Posterior cingulate gyrus (tissue), 11 donors: ENCODE measurements around the gene BCR.
"Not testable (repeated sequence)": the region's sequence is repeated elsewhere in the genome, so short reads cannot be mapped to it uniquely, and the experiment has no call there.

Experiments
- DNase-seq, 10 donors: peaks; one replicate each; pipeline versions ENCODE4 v3.0.0 to v3.0.0-alpha.2; 2020 to 2021; ENCODE audit warnings: mixed read lengths in 3 of 10
- intact Hi-C: fragments of 100-400 bp; cut with DNase I; formaldehyde crosslinking; loops from one replicate; pipeline ENCODE4 v1.15.1; 2023

Gene BCR

DNA sequence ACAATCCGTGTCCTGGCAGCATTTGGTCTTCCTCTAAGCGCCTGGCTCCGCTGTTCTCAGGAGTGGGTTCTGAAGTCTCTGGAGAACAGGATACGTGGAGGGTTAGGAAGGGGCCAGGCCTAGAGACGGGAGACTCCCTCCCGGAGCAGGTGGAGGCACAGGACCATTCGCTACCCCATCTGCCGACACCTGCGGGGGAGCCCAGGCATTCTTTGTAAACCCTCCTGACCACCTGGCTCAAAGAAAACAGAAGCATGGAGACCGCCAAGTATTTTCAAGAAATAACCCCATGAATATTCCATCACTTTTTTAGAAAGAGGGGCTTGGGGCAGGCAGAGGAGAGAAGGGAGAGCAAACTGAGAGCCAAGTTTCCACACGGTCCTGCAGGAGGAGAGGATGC, 136.3 kb downstream of the BCR start:
- not testable (repeated sequence) for DNase-seq
- intact Hi-C loops: loop anchor here (5.0 kb wide), 1 partner anchor 221 kb away; no protein-coding TSS in a partner anchor

DNA sequence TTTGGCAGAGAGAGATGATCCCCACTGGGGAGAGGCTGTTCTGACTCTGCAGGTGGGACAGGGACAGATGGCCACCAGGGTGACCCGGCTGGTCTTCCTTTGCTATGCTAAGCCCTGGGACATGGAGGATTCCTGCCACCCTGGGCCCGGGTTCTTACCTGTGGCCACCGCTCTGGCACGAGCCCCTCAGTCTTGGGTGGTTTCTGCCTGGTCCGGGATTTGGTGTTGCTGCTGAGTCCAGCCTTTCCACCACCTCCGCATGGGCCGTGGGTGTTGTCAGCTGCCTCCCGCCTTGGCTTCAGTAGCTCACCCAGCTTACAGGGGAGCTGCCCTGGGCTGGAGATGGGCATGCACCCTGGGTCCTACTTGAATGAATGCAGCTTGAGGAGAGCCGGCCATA, 138.0 kb downstream of the BCR start:
- intact Hi-C loops: loop anchor here (5.0 kb wide), 1 partner anchor 219 kb away; no protein-coding TSS in a partner anchor
- peak in 1 of 10 donors; percentile 69 for DNase-seq

DNA sequence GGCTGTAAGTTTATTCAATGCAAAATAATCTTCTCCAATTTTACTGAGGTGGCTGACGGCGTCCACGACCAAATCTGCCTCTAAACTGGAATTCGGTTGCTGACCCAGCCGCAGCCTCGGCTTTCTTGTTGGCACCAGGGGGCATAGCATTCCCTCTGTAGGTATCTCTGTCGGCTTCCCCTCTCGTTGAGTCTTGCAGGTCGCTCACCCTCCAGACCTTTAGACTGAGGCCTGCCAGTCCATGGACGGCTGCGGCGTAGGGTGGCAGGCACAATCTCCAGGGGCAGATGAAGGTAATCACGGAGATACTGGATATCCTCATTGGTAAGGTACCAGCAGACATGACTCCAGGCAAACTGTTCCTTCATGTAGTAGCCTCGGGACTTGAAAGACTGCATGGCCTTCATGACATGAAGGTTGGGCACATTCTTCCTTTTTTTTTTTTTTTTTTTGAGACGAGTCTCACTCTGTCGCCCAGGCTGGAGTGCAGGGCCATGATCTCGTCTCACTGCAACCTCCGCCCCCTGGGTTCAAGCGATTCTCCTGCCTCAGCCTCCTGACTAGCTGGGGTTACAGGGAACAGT, 142.3 kb downstream of the BCR start:
- intact Hi-C loops: not testable (repeated sequence)
- DNase-seq: peak in 1 of 10 donors; percentile 62

DNA sequence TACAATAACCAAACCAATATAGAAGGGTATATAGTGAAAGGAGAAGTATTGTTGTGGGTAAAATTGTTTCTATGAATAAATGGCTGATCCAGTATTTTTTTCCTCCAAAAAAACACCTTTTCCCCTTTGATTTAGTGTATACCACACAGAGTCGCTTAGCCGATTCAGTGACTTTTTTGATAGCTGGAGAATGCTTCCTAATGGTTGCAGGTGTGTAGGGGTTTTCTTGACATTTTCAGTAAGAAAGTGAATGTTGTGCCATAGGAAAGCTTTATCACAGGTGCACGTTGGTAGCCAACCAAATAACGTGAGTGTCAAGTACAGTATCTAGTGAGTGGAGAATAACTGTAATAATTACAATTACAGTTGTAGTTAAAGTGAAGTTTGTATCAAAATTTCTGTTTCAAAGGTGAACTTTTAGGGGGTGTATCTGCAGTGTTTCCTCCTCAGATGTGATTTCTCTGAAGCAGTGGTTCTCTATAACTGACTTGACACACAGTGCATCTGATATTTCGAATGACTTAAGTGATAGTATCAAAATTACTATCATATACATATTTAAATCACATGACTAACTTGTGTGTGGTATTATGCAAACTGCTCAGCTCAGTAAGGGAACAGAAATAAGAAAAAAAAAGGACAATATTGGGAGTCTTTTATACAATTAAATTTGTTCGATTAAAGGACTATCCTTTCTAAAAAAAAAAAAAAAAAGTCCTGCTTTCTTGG, 143.8 kb downstream of the BCR start:
- DNase-seq, intact Hi-C loops: not testable (repeated sequence)

DNA sequence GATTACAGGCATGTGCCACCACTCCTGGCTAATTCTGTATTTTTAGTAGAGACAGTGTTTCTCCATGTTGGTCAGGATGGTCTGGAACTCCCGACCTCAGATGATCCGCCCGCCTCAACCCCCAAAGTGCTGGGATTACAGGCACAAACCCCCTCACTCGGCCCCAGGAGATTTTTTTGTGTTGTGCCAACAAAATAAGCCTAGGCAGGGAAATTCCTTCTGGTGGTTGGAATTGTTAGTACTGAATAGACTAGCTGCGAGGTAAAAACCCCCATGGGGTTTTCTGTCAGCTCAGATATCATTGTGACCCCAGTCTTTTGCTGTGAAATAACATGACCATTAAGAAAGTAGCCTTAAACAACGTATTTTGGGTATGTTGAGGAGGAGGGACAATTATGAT, 144.9 kb downstream of the BCR start:
- DNase-seq: no peak
- intact Hi-C loops: no loop called here

DNA sequence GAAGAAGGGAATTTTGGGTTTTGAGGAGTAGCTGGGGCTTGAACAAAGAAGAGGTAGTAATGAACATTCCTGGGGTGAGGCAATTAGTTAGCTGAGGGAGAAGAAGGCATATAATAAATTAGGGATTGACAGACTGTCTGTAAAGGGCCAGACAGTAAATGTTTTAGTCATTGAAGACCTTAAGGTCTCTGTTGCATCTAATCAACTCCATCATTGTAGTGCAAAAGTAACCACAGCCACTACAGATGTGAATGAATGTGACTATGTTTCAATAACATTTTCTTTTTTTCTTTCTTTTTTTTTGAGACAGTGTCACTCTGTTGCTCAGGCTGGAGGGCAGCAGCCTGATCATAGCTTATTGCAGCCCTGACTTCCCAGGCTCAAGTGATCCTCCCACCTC, 153.5 kb downstream of the BCR start:
- DNase-seq, intact Hi-C loops: not testable (repeated sequence)

DNA sequence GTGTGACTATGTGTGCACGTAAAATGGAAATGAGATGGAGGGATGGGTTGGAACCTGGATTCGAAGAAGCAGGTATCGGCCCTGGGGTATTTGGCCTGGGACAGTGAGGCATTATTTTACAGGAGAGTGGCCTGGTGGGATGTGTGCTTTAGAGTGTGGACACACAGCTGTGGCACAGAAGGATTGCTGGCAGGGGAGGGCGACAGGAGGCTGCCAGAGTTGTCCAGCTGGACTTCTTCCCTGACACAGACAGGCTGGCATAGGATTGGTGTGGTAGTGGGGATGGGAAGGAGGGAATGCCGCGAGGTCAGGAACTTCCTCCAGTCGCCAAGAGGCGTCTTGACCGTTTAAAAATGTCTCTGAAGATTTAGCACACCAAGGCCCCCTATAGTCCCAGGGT, 157.4 kb downstream of the BCR start:
- DNase-seq, intact Hi-C loops: not testable (repeated sequence)

DNA sequence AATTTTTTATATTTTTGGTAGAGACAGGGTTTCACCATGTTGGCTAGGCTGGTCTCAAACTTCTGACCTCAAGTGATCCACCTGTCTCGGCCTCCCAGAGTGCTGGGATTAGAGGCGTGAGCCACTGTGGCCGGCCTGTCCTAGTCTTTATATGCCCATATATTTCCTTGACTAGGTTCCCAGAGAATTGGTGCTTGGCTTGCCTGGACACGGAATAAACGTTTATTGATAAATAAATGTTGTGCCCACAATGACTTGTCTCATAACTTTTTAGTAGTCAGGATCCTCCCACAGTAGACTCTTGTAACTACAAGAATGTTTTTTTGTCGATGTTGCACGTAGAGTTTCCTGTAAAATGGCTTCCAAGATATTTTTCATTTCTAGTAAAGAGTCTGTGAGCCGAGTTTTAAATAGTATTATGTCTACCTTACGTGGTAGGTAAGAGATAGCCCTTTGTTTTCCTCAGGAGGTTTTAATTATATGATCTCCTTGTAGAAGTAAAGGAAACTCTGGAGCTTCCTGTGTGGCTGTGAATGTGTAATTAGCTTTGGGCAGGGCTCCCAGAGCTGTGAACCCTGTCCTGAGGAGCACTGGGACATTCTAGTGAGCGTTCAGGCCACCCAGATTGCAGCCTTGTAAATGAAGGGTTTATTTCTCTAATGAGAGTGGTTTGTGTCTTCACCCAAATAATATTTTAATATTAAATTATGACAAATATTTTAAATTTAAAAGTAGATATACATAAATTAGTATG, 161.8 kb downstream of the BCR start:
- DNase-seq, intact Hi-C loops: not testable (repeated sequence)

DNA sequence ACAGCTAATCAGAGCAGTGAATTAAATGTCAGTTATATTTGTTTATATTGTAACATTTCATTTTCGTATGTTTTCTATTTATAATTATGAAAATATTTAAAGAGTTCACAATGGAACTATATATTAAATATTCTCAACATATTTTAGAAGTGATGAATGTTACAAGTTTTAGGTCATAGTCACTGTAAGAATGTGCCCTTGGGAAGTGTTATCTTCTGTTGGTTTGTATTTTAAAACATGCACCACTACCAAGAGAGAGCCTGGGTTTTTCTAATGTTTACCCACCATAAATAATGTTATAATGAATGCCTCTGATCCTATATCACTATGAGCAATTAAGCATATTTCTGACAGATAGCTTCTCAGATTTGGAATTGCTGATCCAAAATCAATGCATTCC, 171.0 kb downstream of the BCR start:
- intact Hi-C loops: no loop called here
- DNase-seq: no peak

DNA sequence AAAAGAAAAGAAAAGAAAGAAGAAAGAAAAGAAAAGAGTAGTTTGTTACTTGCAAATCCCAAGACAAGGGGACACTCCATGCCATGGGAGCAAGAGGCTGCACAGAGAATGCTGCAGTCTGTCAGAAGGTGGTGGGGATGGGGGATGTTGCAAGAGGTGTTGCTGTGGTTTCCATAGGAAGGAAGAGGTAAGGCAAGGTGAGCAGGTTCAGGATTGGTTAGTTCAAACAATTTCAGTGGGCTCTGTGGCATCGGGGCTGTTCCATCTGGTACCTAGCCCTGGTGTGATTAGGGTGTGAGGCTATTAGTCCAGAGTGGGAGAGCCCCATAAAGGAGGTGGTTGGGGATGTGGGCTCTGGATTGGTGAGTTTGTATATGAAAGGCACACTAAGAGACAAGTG, 172.7 kb downstream of the BCR start:
- intact Hi-C loops: no loop called here
- DNase-seq: no peak

DNA sequence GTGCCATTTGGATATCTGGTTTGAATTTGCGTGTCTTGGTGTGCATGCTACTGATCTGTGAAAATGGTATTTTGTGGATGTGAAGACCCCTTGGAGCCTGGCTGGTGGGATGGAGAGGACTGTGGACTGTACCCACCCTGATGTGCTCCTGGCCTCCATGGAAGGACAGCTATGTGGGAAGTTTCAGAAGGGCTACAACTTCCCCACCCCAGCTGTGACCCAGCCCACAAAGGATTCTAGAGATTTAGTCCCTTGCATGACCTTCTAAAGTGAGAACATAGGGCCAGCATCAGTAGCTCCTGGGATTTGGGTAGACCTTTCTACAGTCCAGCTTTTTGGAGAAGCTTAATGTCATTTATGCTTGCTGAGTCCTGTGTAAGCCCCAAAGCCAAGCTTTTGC, 173.4 kb downstream of the BCR start:
- intact Hi-C loops: no loop called here
- DNase-seq: no peak

DNA sequence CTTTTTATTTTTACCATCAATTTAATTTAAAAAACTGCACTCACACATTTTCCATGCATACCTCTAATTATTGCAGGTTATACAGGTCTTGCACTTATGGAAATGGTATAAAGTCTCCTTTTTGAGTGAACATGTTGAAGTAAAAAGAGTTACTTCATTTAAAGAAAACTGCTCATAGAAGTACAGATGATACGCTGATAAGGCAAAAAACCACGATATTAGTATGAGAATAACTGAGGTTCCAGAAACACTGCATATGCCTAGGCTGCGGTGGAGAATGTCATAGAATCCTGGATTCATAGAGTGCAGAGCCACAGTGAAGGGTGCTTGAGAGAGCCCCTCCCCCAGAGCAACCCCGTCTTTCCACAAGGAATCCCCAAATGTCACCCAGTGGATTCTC, 175.8 kb downstream of the BCR start:
- DNase-seq: no peak
- intact Hi-C loops: no loop called here

DNA sequence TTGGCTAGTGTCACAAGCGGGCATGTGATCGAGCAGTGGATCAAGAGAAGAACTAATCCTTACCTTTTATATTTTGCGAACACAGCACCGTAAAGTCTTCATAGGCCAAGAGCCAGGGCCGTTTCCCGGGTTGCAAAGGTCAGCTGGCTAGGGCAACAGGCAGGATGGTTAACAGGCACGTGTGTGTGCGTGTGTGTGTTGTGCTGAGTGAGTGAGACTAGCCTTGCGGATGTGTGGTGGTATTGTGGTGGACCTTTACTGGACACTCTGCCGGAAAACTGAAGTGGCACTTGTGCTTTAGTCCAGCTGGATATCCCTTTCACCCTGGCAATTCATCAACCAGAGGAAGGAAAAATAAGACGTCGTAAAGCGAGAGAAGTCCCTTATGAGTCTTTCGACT, 176.7 kb downstream of the BCR start:
- intact Hi-C loops: no loop called here
- DNase-seq: no peak

DNA sequence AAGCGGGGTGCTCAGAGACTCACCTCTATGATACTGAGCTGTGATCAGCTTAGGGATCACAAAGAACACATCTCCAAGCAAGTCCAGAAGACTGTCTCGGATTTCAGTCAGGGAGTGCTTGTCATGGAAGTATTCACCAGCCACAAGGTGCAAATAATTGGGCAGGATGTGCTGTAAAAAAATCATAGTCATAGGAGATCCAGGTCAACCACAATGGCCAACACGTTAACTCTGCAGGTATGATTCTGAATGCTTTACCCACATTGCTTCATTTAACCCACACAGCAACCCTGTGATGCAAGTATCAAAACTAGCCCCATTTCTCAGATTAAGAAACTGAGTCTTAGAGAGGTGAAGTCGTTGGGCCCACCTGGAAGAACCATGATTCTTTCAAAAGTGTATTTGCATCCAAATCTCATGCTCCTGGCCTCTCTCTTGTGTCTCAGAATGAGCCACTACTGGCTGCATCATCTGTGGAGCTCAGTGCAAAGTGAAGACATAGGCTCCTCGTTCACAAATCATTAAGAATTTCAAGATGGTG, 179.3 kb downstream of the BCR start:
- intact Hi-C loops: no loop called here
- no peak for DNase-seq

DNA sequence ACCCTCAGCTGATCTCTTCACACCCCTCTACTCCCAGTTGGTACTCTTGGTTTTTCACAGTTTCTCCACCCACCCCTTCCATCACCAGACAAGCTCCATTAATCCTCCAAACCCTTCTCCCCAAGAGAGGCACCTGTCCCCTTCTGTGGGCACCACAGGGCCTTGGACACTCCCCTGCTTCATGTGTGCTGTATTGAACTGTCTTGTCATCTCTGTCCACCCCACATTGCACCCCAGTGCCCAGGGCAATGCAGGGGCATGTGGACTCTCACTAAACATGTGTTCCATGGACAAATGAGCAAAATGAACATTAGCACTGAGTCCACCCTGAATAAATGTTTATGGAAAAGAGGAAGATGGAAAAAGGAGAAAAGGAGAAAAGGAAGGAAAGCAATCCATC, 181.4 kb downstream of the BCR start:
- intact Hi-C loops: no loop called here
- peak in 1 of 10 donors; percentile 29 for DNase-seq

DNA sequence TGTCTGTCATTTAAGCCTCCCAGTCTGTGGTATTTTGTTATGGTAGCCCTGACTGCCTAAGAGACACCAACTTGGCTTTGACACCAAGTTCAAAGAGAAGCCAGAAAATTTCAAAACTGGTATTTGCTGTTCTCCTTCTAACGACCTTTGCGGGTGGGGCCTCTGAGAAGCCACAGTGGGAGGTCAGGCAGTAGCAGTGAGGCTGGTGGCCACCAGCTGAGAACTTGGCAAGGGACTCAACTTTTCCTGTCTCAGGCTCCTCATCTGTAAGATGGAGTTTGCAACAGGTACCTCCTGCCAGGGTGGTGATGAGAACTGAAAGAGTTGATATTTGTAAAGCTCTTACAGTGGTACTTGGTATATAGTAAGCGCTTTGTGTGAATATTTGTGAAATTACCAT, 183.4 kb downstream of the BCR start:
- intact Hi-C loops: no loop called here

DNA sequence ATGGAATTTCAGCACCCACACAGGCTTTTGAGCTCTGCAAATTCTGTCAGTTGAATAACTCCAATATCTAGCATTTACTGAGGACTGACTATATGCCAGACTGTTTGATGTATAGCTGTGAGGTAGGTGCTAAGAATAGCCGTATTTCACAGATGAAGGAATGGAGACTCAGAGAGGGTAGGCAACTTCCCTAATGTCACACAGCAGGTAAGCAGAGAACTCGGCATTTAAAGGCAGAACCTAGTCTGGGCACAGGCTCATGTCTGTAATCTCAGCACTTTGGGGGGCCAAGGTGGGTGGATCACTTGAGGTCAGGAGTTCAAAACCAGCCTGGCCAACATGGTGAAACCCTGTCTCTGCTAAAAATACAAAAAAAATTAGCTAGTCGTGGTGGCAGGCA, 184.1 kb downstream of the BCR start:
- intact Hi-C loops: no loop called here

More for the DNA sequence above, 183.4 kb downstream of the BCR start:
- DNase-seq: no peak

DNA sequence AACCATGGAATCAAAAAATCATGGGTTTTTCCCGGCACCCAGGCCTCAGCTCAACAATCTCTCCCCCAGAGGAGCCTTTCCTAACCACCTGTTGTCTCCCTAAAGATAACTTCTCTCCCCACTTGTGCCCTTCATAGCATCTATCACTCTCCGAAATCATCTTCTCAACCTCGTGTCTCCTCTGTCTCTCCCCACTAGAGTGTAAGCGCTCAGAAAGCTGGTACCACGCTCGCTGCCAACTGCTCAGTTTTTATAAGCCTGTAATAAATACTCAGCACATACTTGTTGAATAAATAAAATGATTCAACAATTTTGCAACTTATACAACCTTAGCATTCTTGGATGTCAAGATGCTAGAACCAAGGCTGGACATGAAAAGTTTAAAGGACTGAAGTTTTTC, 185.2 kb downstream of the BCR start:
- intact Hi-C loops: no loop called here
- DNase-seq: no peak

More for the DNA sequence above, 184.1 kb downstream of the BCR start:
- no peak for DNase-seq

DNA sequence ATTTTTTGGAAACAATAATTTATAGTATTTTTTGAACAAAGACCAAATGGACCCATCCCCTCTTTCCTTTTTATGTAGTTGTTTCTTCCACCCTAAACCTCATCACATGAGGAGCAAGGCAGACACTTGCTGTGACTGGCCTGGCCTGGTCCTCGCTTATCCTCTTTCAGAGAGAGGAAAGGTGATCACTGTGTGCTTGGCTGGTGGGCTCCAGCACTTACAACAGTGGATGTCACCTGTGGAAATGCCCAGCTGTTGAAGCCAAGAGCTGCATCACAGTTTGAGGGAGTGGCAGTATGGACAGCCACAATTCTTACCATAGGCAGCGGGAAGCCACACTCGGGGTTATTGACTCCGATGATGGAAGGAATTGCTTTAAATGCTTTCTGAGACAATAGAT, 185.7 kb downstream of the BCR start:
- DNase-seq: peak in 1 of 10 donors; percentile 24
- intact Hi-C loops: no loop called here

DNA sequence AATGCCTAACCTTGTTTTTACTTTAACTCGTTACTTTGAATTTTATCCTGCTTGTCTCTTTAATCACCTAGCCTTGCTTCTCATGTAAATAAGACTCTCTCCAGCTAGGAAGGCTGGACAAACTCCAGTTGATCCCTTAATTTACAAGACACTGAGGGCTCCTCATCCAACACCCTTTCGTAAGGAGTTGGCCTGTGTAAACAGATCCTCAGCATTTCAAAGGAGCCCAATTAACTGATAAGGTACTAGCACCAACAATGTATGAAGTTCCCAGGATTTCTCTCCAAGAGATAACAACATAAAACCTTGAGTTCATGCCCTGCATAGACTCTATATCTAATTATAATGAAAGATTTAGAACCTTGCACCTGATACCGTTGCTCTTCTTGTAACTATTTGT, 186.9 kb downstream of the BCR start:
- DNase-seq, intact Hi-C loops: not testable (repeated sequence)
